GM12878 (cell line): ENCODE data around the gene SASH1. TPM values are rescaled to one million over a fixed set of nuclear protein-coding genes. Genes with fewer than 3 reads are reported as not detected.

Experiments used
- ATAC-seq: fragments of 200-7000 bp; cut with Tn5 transposase; 3 replicates; pipeline ENCODE4 v1.9.1; 2020; ENCODE audit warnings: mild to moderate bottlenecking, moderate library complexity
- BruUV-seq: library from RNA; stranded (reverse); fragments of 400-500 nt; replicated peaks from 2 replicates; lab custom pipeline; 2021; lab: Mats Ljungman, UMichigan
- CTCF ChIA-PET: fragments of 300-600 bp; sonication (Branson Sonifier 250); formaldehyde crosslinking; extraction: SDS; loops from one replicate; lab custom pipeline; 2021; ENCODE audit warnings: inconsistent platforms; lab: Yijun Ruan, JAX
- POLR2A ChIA-PET: fragments of 350-600 bp; formaldehyde crosslinking; extraction: SDS; loops from one replicate; lab custom pipeline; 2021; ENCODE audit warnings: inconsistent platforms; lab: Charles Lee
- RAD21 ChIA-PET: fragments of 300-600 bp; sonication (Branson Sonifier 250); formaldehyde crosslinking; loops from one replicate; lab custom pipeline; 2023; ENCODE audit warnings: antibody characterized with exemption; ENCODE audit not compliant: unreplicated experiment; lab: Charles Lee
- SMC1A ChIA-PET: fragments of 300-600 bp; sonication (Branson Sonifier 250); formaldehyde crosslinking; loops from one replicate; lab custom pipeline; 2023; ENCODE audit not compliant: unreplicated experiment, uncharacterized antibody; lab: Charles Lee
- DNase-seq: peaks from one replicate; pipeline ENCODE4 v3.0.0-alpha.2; 2011; ENCODE audit warnings: low read depth, low spot score
- FAIRE-seq: peaks from 3 replicates; lab custom pipeline; 2011; peaks lifted over from hg19 to GRCh38; lab: Jason Lieb, UNC
- H2AFZ ChIP-seq: 2 replicates; pipeline ENCODE4 v1.6.0; 2011; ENCODE audit warnings: low read depth, low read length, control low read depth; ENCODE audit not compliant: control insufficient read depth
- H3K27ac ChIP-seq: 2 replicates; pipeline ENCODE4 v1.5.1; 2011; ENCODE audit warnings: control low read depth; ENCODE audit not compliant: control insufficient read depth, insufficient read depth
- H3K27me3 ChIP-seq, 2 experiments: replicated peaks in 1 of 2; 2 replicates each; pipeline versions ENCODE4 v1.6.0 to v1.6.1; 2011; ENCODE audit warnings: low read length in 1 of 2; ENCODE audit not compliant: control insufficient read depth in 2 of 2, insufficient read depth in 2 of 2
- H3K36me3 ChIP-seq, 2 experiments: 2 replicates each; pipeline ENCODE4 v1.5.1; 2011; ENCODE audit warnings: low read length in 1 of 2; ENCODE audit not compliant: control insufficient read depth in 2 of 2, insufficient read depth in 2 of 2
- H3K4me1 ChIP-seq: 2 replicates; pipeline ENCODE4 v1.6.1; 2011; ENCODE audit warnings: mild to moderate bottlenecking, low read length, moderate library complexity, mixed read lengths; ENCODE audit not compliant: control insufficient read depth, insufficient read depth
- H3K4me2 ChIP-seq: 2 replicates; pipeline ENCODE4 v1.6.0; 2011; ENCODE audit warnings: control low read depth; ENCODE audit not compliant: control insufficient read depth, insufficient read depth
- H3K4me3 ChIP-seq: fragments of 200-600 bp; sonication (generic); 2 replicates; pipeline ENCODE4 v1.5.1; 2016
- H3K79me2 ChIP-seq: 2 replicates; pipeline ENCODE4 v1.6.0; 2011; ENCODE audit warnings: low read length; ENCODE audit not compliant: control insufficient read depth, insufficient read depth
- H3K9ac ChIP-seq: 2 replicates; pipeline ENCODE4 v1.8.0; 2011; ENCODE audit warnings: low read length, control low read depth, mixed read lengths; ENCODE audit not compliant: control insufficient read depth, insufficient read depth
- H3K9me3 ChIP-seq: replicated peaks from 3 replicates; pipeline ENCODE4 v1.5.1; 2011; ENCODE audit warnings: mild to moderate bottlenecking, low read length; ENCODE audit not compliant: control insufficient read depth, insufficient read depth
- H4K20me1 ChIP-seq: 2 replicates; pipeline ENCODE4 v1.6.0; 2011; ENCODE audit not compliant: control insufficient read depth, insufficient read depth
- ATF2 ChIP-seq: IDR thresholded peaks from 2 replicates; pipeline ENCODE4 v1.6.1; 2012; ENCODE audit warnings: low read length, inconsistent platforms
- BRCA1 ChIP-seq: IDR thresholded peaks from 2 replicates; pipeline ENCODE4 v1.6.1; 2011; ENCODE audit warnings: low read depth, low read length, improper control_type of control experiment
- CEBPB ChIP-seq, 2 experiments: fragments of 150-350 bp in 1 of 2; IDR thresholded peaks; 2 replicates each; pipeline ENCODE4 v1.6.1; 2012 to 2014; ENCODE audit warnings: low read depth in 2 of 2, low read length in 2 of 2, borderline replicate concordance in 1 of 2, inconsistent platforms in 1 of 2
- CREB1 ChIP-seq: IDR thresholded peaks from 2 replicates; pipeline ENCODE4 v1.6.1; 2012; ENCODE audit warnings: low read depth, mild to moderate bottlenecking, inconsistent platforms
- ETV6 ChIP-seq, 2 experiments: fragments of 450-650 bp in 1 of 2; IDR thresholded peaks in 1 of 2; conservative IDR thresholded peaks in 1 of 2; 2 replicates each; pipeline ENCODE4 v1.6.1; 2014; ENCODE audit warnings: antibody characterized with exemption in 1 of 2, borderline replicate concordance in 1 of 2, low read depth in 1 of 2, mild to moderate bottlenecking in 1 of 2, moderate library complexity in 1 of 2
- FOXM1 ChIP-seq: IDR thresholded peaks from 2 replicates; pipeline ENCODE4 v1.6.1; 2012; ENCODE audit warnings: low read depth, mild to moderate bottlenecking, inconsistent platforms, low read length, moderate library complexity
- HDGF ChIP-seq: fragments of 450-650 bp; IDR thresholded peaks from 2 replicates; pipeline ENCODE4 v1.6.1; 2016; ENCODE audit warnings: antibody characterized with exemption
- IRF3 ChIP-seq: fragments of 450-650 bp; IDR thresholded peaks from 2 replicates; pipeline ENCODE4 v1.6.1; 2014; ENCODE audit warnings: mild to moderate bottlenecking
- IRF4 ChIP-seq: IDR thresholded peaks from 2 replicates; pipeline ENCODE4 v1.6.1; 2011; ENCODE audit warnings: low read depth, low read length
- KAT2A ChIP-seq: conservative IDR thresholded peaks from 2 replicates; pipeline ENCODE4 v1.6.1; 2011; ENCODE audit warnings: low read depth, low read length; ENCODE audit not compliant: control insufficient read depth
- KDM1A ChIP-seq: fragments of 200-600 bp; sonication (generic); IDR thresholded peaks from 2 replicates; pipeline ENCODE4 v1.6.1; 2016; ENCODE audit warnings: borderline replicate concordance
- MTA2 ChIP-seq: fragments of 450-650 bp; IDR thresholded peaks from 2 replicates; pipeline ENCODE4 v1.6.1; 2016; ENCODE audit warnings: low read depth, mild to moderate bottlenecking, moderate library complexity
- RCOR1 ChIP-seq: conservative IDR thresholded peaks from 2 replicates; pipeline ENCODE4 v1.6.1; 2012; ENCODE audit warnings: low read depth, low read length, improper control_type of control experiment
- RELA ChIP-seq: fragments of 450-650 bp; IDR thresholded peaks from 2 replicates; pipeline ENCODE4 v1.8.0; 2014; ENCODE audit warnings: borderline replicate concordance; ENCODE audit not compliant: partially characterized antibody
- SPI1 ChIP-seq: IDR thresholded peaks from 2 replicates; pipeline ENCODE4 v1.6.1; 2011; ENCODE audit warnings: low read depth, mild to moderate bottlenecking, low read length, moderate library complexity, borderline replicate concordance; ENCODE audit not compliant: insufficient read depth
- YY1 ChIP-seq: IDR thresholded peaks from 2 replicates; pipeline ENCODE4 v1.6.1; 2011; ENCODE audit warnings: low read depth, mild to moderate bottlenecking, low read length
- WGBS: methylation state at CpG from one replicate; pipeline ENCODE4 v1.1.6; 2016; ENCODE audit warnings: low lambda C conversion rate; ENCODE audit not compliant: insufficient replicate concordance, insufficient coverage; ENCODE audit errors: missing lambda C conversion rate; 5-methylcytosine and 5-hydroxymethylcytosine counted together
- in situ Hi-C: fragments of 300-500 bp; cut with MboI; formaldehyde crosslinking; loops from 9 replicates; pipeline ENCODE4 v1.14.3; 2018; ENCODE audit warnings: mixed read lengths
- intact Hi-C: fragments of 100-400 bp; cut with micrococcal nuclease; formaldehyde crosslinking; loops from one replicate; pipeline ENCODE4 v1.14.2; 2022; ENCODE audit not compliant: unreplicated experiment
- polyA plus RNA-seq, 11 experiments: library from polyadenylated mRNA; depleted of rRNA in 4 of 11; unstranded in 6 of 11; stranded (reverse) in 5 of 11; fragments of >200 nt; fragmentation: Nextera tagmentation in 4 of 11; fragmentation: Illumina TruSeq in 1 of 11; extraction: Ambion mirVana in 4 of 11; extraction: Trizol in 1 of 11; gene quantifications; 1 replicate in 1 of 11; 2 replicates in 10 of 11; pipeline versions ENCODE4 v1.2.1 to v1.2.3, GENCODE V29; 2011 to 2016; ENCODE audit warnings: inconsistent platforms in 2 of 11, missing spikeins in 2 of 11, low read depth in 1 of 11
- total RNA-seq, 4 experiments: library from RNA; depleted of rRNA in 3 of 4; stranded (reverse); fragments of >200 nt in 3 of 4; fragmentation: Illumina TruSeq in 1 of 4; extraction: Trizol in 1 of 4; gene quantifications; 2 replicates each; pipeline versions ENCODE4 v1.2.1 to v1.2.3, GENCODE V29; 2013 to 2021

The SASH1 gene
- total and polyA plus RNA-seq, 10 of the 15 experiments (the other 5 are each of a cell fraction or from before 2014, with no cell fraction given) = 0.01 to 0.73 (median 0.14) TPM; not detected in 4

- WGBS = 61% methylated on average over 6 of the region's 6 CpGs
- POLR2A ChIA-PET = no interaction called here
- no peak overlapping the region for H3K4me3 ChIP-seq
- intact Hi-C loops = no loop called here
- no peak overlapping the region for H3K4me2 ChIP-seq
- no peak overlapping the region for H2AFZ ChIP-seq
- CTCF ChIA-PET = interaction anchor here (0.6 kb wide), 1 partner anchor 1272 kb away, joined by 3 read pairs; no protein-coding TSS in a partner anchor
- no peaks in the 10 kb centered on the region for H3K27me3 ChIP-seq
- DNase-seq (no peak), ATAC-seq (no peak)
- TF ChIP-seq CREB1 (no peak), KDM1A (no peak), YY1 (no peak), ETV6 (conservative IDR thresholded peaks at IDR 0.05 in 1 of 2, IDR thresholded peaks at IDR 0.05 in 1 of 2; ENCODE audit: borderline replicate concordance in 1 of 2, low read depth in 1 of 2) (no peak), KAT2A (no peak), SPI1 (no peak), IRF4 (no peak), CEBPB (IDR thresholded peaks at IDR 0.05; ENCODE audit: borderline replicate concordance in 1 of 2, low read depth in 2 of 2, low read length in 2 of 2) (no peak), FOXM1 (no peak), RCOR1 (no peak), BRCA1 (no peak), RELA (no peak), ATF2 (no peak), IRF3 (no peak), HDGF (no peak), MTA2 (no peak)
- TF ChIP-seq, all 136 proteins: peak for 0
- Histone ChIP-seq H4K20me1 (no peaks in the 10 kb centered on the region), H3K4me1 (no peaks in the 10 kb centered on the region), H3K9me3 (no peaks in the 10 kb centered on the region), H3K9ac (no peak overlapping the region), H3K36me3 (no peaks in the 10 kb centered on the region), H3K27ac (no peak overlapping the region), H3K79me2 (no peaks in the 10 kb centered on the region)
- BruUV-seq = no TSS peak
- ChIA-PET SMC1A (no interaction called here), RAD21 (no interaction called here)
- FAIRE-seq = no peak
- in situ Hi-C loops = no loop called here
Observed at GRCh38 chr6:148595550-148595949, 252.9 kb downstream of the SASH1 start.
